HG03520 (cell line): ENCODE data around the gene MYL5.
"Not testable (repeated sequence)": the region's sequence is repeated elsewhere in the genome, so short reads cannot be mapped to it uniquely, and the experiment has no call there.

Experiments used
- ATAC-seq: cut with Tn5 transposase; IDR thresholded peaks from one replicate; pipeline ENCODE4 v1.9.1; 2021; ENCODE audit warnings: mild to moderate bottlenecking, moderate library complexity; ENCODE audit not compliant: unreplicated experiment

The MYL5 gene

GRCh38 chr4:656436-657337 is 17.7 kb upstream of the MYL5 start:
- no peak for ATAC-seq

DNA sequence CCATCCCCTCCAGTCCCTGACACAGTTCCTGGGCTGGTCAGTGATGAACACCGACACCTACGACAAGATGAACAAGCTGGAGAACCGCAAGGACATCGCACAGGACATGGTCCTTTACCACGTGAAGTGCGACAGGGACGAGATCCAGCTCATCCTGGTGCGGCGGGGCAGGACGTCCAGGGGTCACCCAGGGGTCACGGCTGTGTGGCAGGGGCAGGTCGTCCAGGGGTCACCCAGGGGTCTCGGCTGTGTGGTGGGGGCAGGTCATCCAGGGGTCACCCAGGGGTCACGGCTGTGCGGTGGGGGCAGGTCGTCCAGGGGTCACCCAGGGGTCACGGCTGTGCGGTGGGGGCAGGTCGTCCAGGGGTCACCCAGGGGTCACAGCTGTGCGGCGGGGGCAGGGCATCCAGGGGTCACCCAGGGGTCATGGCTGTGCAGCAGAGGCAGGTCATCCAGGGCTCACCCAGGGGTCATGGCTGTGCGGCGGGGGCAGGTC is 17.0 kb upstream of the MYL5 start:
- no peak for ATAC-seq

- ATAC-seq, result no peak
Observed at GRCh38 chr4:657834-658667, 16.3 kb upstream of the MYL5 start.

GRCh38 chr4:658681-659667 is 15.4 kb upstream of the MYL5 start:
- ATAC-seq, result no peak

GRCh38 chr4:659851-660250 is 14.5 kb upstream of the MYL5 start:
- ATAC-seq, result no peak

DNA sequence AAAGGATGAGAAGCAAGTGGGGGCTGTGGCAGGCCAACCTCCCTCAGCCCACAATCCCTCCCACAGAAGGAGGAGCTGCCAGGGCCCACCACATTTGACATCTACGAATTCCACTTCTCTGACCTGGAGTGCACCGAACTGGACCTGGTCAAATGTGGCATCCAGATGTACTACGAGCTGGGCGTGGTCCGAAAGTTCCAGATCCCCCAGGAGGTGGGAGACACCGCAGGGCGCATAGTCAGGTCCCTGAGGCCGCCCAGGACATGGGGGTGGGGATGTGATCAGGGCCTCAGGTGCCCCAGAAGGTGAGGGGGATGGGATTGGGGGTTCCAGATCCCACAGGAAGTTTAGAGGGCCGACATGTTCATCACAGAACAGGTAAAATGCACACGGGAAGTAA is 13.9 kb upstream of the MYL5 start:
- no peak for ATAC-seq

DNA sequence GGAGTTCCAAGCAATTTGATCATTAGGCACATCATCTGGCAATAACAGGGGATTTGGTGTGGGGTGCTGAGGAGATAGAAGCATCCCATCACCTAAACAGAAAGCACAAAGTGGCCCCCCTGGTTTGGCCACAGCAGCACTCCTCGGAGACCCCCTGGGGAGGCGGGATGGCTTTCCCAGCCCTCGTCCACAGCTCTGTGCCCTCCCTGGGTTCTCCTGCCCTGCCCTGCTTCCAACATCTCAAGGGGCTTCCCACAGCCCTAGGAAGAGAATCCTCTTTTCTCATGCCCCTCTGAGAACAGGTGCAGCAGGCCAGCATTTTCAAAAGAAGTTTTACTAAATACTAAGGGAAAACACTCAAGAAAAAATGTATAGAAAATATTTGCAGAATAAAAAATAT is 13.1 kb upstream of the MYL5 start:
- ATAC-seq, result no peak

- no peak for ATAC-seq
Observed at GRCh38 chr4:661881-662761, 12.2 kb upstream of the MYL5 start.

DNA sequence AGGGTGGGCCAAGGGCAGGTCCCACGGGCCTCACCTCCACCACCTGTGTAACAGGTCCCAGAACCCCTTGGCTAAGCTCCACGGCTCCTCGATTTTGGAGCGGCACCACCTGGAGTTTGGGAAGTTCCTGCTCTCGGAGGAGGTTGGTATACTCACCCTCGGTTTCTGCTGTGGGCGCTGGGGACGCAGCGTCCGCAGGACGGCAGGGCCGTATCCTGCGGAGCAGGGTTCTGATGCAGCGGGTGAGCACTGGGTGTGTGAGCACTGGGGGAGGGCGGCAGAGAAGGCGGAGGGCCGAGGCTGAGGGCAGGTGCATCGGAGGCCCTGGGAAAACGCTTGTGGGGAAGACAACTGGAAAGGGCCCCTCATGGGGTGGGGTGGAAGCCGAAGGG is 11.3 kb upstream of the MYL5 start:
- ATAC-seq, result no peak

DNA sequence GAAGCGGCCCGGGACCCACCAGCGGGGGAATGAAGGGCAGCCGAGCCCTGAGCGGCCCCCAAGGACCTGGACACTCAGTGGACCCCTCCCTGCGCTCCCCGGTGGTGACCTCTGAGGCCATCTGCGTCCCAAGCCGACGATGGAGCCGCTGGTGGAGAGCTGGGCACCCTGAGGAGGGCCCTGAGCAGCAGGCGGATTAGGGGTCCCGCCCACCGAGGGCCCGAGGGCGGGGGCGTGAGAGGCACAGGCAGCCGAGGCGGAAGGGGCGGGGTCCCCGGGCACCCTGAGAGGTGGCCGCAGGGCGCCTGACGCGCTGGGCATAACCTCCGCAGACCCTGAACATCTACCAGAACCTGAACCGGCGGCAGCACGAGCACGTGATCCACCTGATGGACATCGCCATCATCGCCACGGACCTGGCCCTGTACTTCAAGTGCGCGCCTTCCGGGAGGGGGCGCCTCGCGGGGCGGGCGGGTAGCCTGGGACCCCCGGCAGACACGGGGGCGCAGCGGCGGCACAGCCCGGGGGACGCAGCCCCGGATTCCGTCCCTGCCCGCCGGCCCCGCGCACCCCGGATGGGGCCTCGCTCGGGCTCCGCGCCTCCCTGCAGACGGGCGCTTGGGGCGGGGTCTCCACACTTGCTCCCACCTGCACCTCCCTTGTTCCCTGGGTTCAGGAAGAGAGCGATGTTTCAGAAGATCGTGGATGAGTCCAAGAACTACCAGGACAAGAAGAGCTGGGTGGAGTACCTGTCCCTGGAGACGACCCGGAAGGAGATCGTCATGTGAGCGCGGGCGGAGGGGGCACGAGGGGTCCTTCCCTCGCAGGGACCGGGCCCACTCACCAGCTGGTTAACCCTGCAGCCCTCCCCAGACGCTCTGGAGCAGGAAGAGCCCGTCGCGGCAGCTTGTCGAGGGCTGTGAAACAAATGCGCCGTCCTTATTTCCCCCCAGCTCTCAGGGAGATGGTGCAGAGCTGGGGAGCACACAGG is 10.6 kb upstream of the MYL5 start:
- ATAC-seq, result peak; percentile 48

- no peak for ATAC-seq
Observed at GRCh38 chr4:664713-665231, 9.6 kb upstream of the MYL5 start.

- ATAC-seq, result no peak
Observed at GRCh38 chr4:665381-665750, 9.0 kb upstream of the MYL5 start.

DNA sequence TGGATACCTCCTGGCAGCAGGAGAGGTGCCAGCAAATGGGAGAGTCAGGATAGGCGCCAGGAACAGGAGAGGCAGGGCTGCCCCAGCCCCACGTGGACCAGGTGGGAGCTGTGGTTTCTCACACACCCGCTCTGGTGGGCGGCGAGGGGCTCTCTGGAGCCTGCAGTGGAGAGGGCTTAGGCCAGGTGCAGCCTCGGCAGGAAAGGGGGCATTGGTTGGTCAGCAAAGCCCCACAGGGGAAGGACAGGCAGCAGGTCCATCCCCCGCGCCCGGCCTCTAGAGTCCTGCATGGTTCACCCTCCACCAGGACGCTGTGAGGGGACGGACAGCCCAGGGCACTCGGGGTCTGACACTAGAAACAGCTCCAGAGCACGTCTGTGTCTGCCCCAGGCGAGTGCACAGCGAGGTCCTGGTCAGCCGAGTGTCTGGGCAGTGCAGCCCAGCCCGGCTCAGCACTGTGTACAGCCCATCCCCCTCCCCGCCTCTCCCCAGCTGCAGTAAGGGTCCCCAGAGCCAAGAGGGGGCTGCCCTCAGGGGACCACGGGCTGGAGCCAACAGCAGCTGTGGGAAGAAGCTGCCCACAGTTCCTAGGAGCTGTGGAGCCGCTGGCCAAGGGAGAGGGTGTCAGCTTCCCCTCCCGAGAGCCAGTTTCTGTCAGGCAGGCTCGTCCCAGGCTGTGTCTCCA is 8.4 kb upstream of the MYL5 start:
- ATAC-seq, result no peak

DNA sequence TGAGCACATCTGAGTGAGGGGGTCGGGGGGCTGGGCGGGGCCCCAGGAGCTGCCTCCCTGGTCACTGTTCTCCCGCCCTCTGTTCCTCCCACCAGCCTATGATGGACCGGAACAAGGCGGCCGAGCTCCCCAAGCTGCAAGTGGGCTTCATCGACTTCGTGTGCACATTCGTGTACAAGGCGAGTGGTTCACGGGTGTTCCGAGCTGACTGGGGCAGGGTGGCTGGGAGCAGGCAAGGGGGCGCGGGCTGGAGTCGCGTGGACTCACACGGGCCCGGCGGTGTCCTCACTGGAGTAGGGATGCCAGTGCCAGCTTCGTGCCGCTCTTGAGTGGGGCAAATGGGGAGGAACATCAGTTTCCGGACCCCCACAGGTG is 7.9 kb upstream of the MYL5 start:
- no peak for ATAC-seq

- no peak for ATAC-seq
Observed at GRCh38 chr4:666822-667544, 7.4 kb upstream of the MYL5 start.

- ATAC-seq, result no peak
Observed at GRCh38 chr4:667545-667925, 6.8 kb upstream of the MYL5 start.

- not testable (repeated sequence) for ATAC-seq
Observed at GRCh38 chr4:668219-668618, 6.1 kb upstream of the MYL5 start.
